Vagina (tissue), 2 donors: ENCODE results near the gene ZAR1L.

Experiments
- POLR2A ChIP-seq, 2 donors: fragments of 450-650 bp; IDR thresholded peaks; one replicate each; pipeline ENCODE4 v1.6.1; 2017; ENCODE audit warnings: antibody characterized with exemption in 2 of 2, mild to moderate bottlenecking in 2 of 2, moderate library complexity in 2 of 2
- TF ChIP-seq, protein P1 (sequence below), 3 experiments: fragments of 450-650 bp in 2 of 3; fragments of 200-600 bp in 1 of 3; sonication (generic) in 1 of 3; IDR thresholded peaks; one replicate each; pipeline ENCODE4 v1.5.1; 2017 to 2019; ENCODE audit warnings: antibody characterized with exemption in 3 of 3, mild to moderate bottlenecking in 2 of 3, moderate library complexity in 2 of 3

DNA sequence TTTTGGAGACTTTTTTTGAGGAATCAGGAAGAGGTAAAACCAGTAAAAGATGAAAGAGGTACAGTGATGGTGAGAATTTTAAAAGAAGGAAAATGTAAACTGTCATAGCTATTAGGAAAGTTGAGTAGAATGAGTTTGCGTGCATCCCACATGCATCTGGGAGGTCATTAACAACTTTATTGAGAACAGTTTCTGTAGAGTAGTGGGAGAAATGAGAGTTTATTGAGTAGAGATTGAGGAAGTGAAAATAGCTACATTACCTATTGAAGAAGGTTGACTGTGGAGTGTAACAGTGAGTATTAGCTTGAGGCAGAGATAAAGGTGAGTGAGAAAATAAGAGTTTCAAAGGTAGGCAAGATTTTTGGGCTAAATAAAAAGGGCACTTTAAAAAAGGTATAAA is 38.9 kb upstream of the ZAR1L start:
- TF ChIP-seq, protein P1, sequence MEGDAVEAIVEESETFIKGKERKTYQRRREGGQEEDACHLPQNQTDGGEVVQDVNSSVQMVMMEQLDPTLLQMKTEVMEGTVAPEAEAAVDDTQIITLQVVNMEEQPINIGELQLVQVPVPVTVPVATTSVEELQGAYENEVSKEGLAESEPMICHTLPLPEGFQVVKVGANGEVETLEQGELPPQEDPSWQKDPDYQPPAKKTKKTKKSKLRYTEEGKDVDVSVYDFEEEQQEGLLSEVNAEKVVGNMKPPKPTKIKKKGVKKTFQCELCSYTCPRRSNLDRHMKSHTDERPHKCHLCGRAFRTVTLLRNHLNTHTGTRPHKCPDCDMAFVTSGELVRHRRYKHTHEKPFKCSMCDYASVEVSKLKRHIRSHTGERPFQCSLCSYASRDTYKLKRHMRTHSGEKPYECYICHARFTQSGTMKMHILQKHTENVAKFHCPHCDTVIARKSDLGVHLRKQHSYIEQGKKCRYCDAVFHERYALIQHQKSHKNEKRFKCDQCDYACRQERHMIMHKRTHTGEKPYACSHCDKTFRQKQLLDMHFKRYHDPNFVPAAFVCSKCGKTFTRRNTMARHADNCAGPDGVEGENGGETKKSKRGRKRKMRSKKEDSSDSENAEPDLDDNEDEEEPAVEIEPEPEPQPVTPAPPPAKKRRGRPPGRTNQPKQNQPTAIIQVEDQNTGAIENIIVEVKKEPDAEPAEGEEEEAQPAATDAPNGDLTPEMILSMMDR (IDR thresholded peaks at IDR 0.05): no peak
- TF ChIP-seq POLR2A (IDR thresholded peaks at IDR 0.05): no peak
